Epithelial cell of esophagus (primary cell): ENCODE results near the gene RBM17.
"Not testable (repeated sequence)": the region's sequence is repeated elsewhere in the genome, so short reads cannot be mapped to it uniquely, and the experiment has no call there.

ENCODE experiments used
- DNase-seq: peaks from one replicate; pipeline ENCODE4 v3.0.0; 2010; ENCODE audit warnings: low read depth
- H3K4me3 ChIP-seq: 2 replicates; pipeline ENCODE4 v1.5.1; 2011; ENCODE audit warnings: mild to moderate bottlenecking, low read length, control low read depth
- CTCF ChIP-seq: IDR thresholded peaks from 2 replicates; pipeline ENCODE4 v1.5.1; 2011; ENCODE audit warnings: low read depth, mild to moderate bottlenecking, low read length, control low read depth, inconsistent platforms; ENCODE audit not compliant: insufficient read depth; ENCODE audit errors: missing control alignments

Gene RBM17

GRCh38 chr10:6120691-6121090, 31.9 kb downstream of the RBM17 start:
- no peak for TF ChIP-seq CTCF
- no peak overlapping the region for H3K4me3 ChIP-seq
- no peak for DNase-seq

- TF ChIP-seq CTCF = no peak
- H3K4me3 ChIP-seq = no peak overlapping the region
- DNase-seq = no peak
Measured at GRCh38 chr10:6121146-6121545, 32.3 kb downstream of the RBM17 start.

GRCh38 chr10:6123532-6123931, 34.7 kb downstream of the RBM17 start:
- no peak overlapping the region for H3K4me3 ChIP-seq
- no peak for DNase-seq
- no peak for TF ChIP-seq CTCF

- no peak overlapping the region for H3K4me3 ChIP-seq
Measured at GRCh38 chr10:6124666-6125065, 35.8 kb downstream of the RBM17 start.

GRCh38 chr10:6127461-6127860, 38.6 kb downstream of the RBM17 start:
- not testable (repeated sequence) for DNase-seq, H3K4me3 ChIP-seq

More at GRCh38 chr10:6124666-6125065, 35.8 kb downstream of the RBM17 start:
- TF ChIP-seq CTCF = no peak
- peak; percentile 32 for DNase-seq

- H3K4me3 ChIP-seq = no peak overlapping the region
- DNase-seq = no peak
- TF ChIP-seq CTCF = no peak
Measured at GRCh38 chr10:6128087-6128486, 39.3 kb downstream of the RBM17 start.

GRCh38 chr10:6128591-6129251, 39.9 kb downstream of the RBM17 start:
- no peak for TF ChIP-seq CTCF
- H3K4me3 ChIP-seq = no peak overlapping the region
- peak; percentile 91 for DNase-seq
